IMR-90 (cell line): ENCODE data around the gene COQ8A. TPM values are rescaled to one million over a fixed set of nuclear protein-coding genes. Genes with fewer than 3 reads are reported as not detected.

Experiments
- ATAC-seq: fragments of 200-7000 bp; cut with Tn5 transposase; 2 replicates; pipeline ENCODE4 v1.9.1; 2020; ENCODE audit warnings: low read depth, mild to moderate bottlenecking, moderate library complexity
- BruUV-seq: library from RNA; stranded (reverse); fragments of 400-500 nt; replicated peaks from 2 replicates; lab custom pipeline; 2021; lab: Mats Ljungman, UMichigan
- CTCF ChIA-PET: fragments of 300-600 bp; formaldehyde crosslinking; extraction: SDS; loops from one replicate; lab custom pipeline; 2021; ENCODE audit warnings: antibody characterized with exemption; lab: Yijun Ruan, JAX
- POLR2A ChIA-PET: fragments of 300-600 bp; sonication (Branson Sonifier 250); formaldehyde crosslinking; loops from one replicate; lab custom pipeline; 2022; ENCODE audit warnings: antibody characterized with exemption; ENCODE audit not compliant: unreplicated experiment; lab: Charles Lee
- DNase-seq: peaks from one replicate; pipeline ENCODE4 v3.0.0; 2013
- H2AFZ ChIP-seq: replicated peaks from 2 replicates; pipeline ENCODE3; 2013; ENCODE audit warnings: low read length, mild to moderate bottlenecking; ENCODE audit not compliant: poor library complexity
- H2AK5ac ChIP-seq: 2 replicates; pipeline ENCODE4 v1.6.1; 2013; ENCODE audit warnings: low read depth, low read length, inconsistent platforms
- H2AK9ac ChIP-seq: replicated peaks from 2 replicates; pipeline ENCODE3; 2013; ENCODE audit warnings: mild to moderate bottlenecking, low read depth, low read length, moderate library complexity; ENCODE audit not compliant: poor library complexity
- H2BK120ac ChIP-seq: 2 replicates; pipeline ENCODE4 v1.6.1; 2013; ENCODE audit warnings: low read depth, low read length, inconsistent platforms
- H2BK15ac ChIP-seq: 3 replicates; pipeline ENCODE4 v1.6.1; 2013; ENCODE audit warnings: low read depth, low read length, inconsistent platforms
- H2BK20ac ChIP-seq: 2 replicates; pipeline ENCODE4 v1.6.1; 2013; ENCODE audit warnings: low read depth, mild to moderate bottlenecking, inconsistent platforms, low read length, moderate library complexity
- H2BK5ac ChIP-seq: 2 replicates; pipeline ENCODE4 v1.6.1; 2013; ENCODE audit warnings: mild to moderate bottlenecking, low read depth, low read length, inconsistent platforms; ENCODE audit not compliant: poor library complexity, severe bottlenecking
- H3K14ac ChIP-seq: replicated peaks from 2 replicates; pipeline ENCODE4 v1.6.1; 2013; ENCODE audit warnings: low read depth, low read length, inconsistent platforms
- H3K18ac ChIP-seq: 2 replicates; pipeline ENCODE4 v1.6.1; 2013; ENCODE audit warnings: low read depth, low read length, control low read depth
- H3K23ac ChIP-seq: 2 replicates; pipeline ENCODE4 v1.6.1; 2013; ENCODE audit warnings: low read depth, low read length, inconsistent platforms
- H3K27ac ChIP-seq: 2 replicates; pipeline ENCODE4 v1.5.1; 2013; ENCODE audit warnings: mild to moderate bottlenecking, control low read depth, low read length; ENCODE audit not compliant: insufficient read depth
- H3K27me3 ChIP-seq: 2 replicates; pipeline ENCODE4 v1.6.1; 2013; ENCODE audit warnings: low read length; ENCODE audit not compliant: control insufficient read depth, insufficient read depth
- H3K36me3 ChIP-seq: 2 replicates; pipeline ENCODE4 v1.6.1; 2013; ENCODE audit warnings: low read length, mixed read lengths; ENCODE audit not compliant: control insufficient read depth, insufficient read depth
- H3K4ac ChIP-seq: 2 replicates; pipeline ENCODE4 v1.6.1; 2013; ENCODE audit warnings: low read depth, low read length, inconsistent platforms
- H3K4me1 ChIP-seq: 2 replicates; pipeline ENCODE4 v1.6.1; 2013; ENCODE audit warnings: low read length, mixed read lengths; ENCODE audit not compliant: control insufficient read depth, insufficient read depth
- H3K4me2 ChIP-seq: 2 replicates; pipeline ENCODE4 v1.6.1; 2013; ENCODE audit warnings: low read depth, mild to moderate bottlenecking, control low read depth, low read length, moderate library complexity
- H3K4me3 ChIP-seq: 2 replicates; pipeline ENCODE4 v1.5.1; 2013; ENCODE audit warnings: low read depth, mild to moderate bottlenecking, control low read depth, low read length, moderate library complexity; ENCODE audit not compliant: insufficient read depth
- H3K56ac ChIP-seq: 2 replicates; pipeline ENCODE4 v1.6.1; 2013; ENCODE audit warnings: low read length, inconsistent platforms; ENCODE audit not compliant: insufficient read depth; ENCODE audit errors: extremely low read depth
- H3K79me1 ChIP-seq, 2 experiments: 2 replicates each; pipeline ENCODE4 v1.6.1; 2013; ENCODE audit warnings: low read length in 2 of 2, inconsistent platforms in 1 of 2, low read depth in 1 of 2
- H3K9ac ChIP-seq: 2 replicates; pipeline ENCODE4 v1.6.1; 2013; ENCODE audit warnings: low read depth, low read length, control low read depth
- H3K9me1 ChIP-seq: 2 replicates; pipeline ENCODE4 v1.6.1; 2013; ENCODE audit warnings: low read length, inconsistent platforms; ENCODE audit not compliant: insufficient read depth
- H3K9me3 ChIP-seq: 2 replicates; pipeline ENCODE4 v1.6.1; 2013; ENCODE audit warnings: low read length; ENCODE audit not compliant: control insufficient read depth, insufficient read depth
- H4K20me1 ChIP-seq: 2 replicates; pipeline ENCODE4 v1.6.1; 2013; ENCODE audit warnings: low read length, inconsistent platforms; ENCODE audit not compliant: insufficient read depth
- H4K5ac ChIP-seq: 2 replicates; pipeline ENCODE4 v1.6.1; 2013; ENCODE audit warnings: mild to moderate bottlenecking, low read depth, low read length, control low read depth
- H4K8ac ChIP-seq, 2 experiments: 2 replicates each; pipeline ENCODE4 v1.6.1; 2013; ENCODE audit warnings: low read depth in 2 of 2, low read length in 2 of 2, control low read depth in 1 of 2, inconsistent platforms in 1 of 2
- H4K91ac ChIP-seq: 2 replicates; pipeline ENCODE4 v1.6.1; 2013; ENCODE audit warnings: low read depth, low read length, inconsistent platforms; ENCODE audit not compliant: insufficient read depth
- BHLHE40 ChIP-seq: fragments of 150-350 bp; IDR thresholded peaks from 2 replicates; pipeline ENCODE4 v1.6.1; 2016; ENCODE audit warnings: mild to moderate bottlenecking, low read depth, low read length
- CEBPB ChIP-seq: IDR thresholded peaks from 2 replicates; pipeline ENCODE4 v1.6.1; 2012; ENCODE audit warnings: low read depth, low read length, improper control_type of control experiment
- CHD1 ChIP-seq: IDR thresholded peaks from 2 replicates; pipeline ENCODE4 v1.6.1; 2012; ENCODE audit warnings: low read depth, low read length, improper control_type of control experiment
- FOS ChIP-seq: fragments of 150-350 bp; IDR thresholded peaks from 2 replicates; pipeline ENCODE4 v1.6.1; 2016; ENCODE audit warnings: low read depth, low read length
- MAFK ChIP-seq: IDR thresholded peaks from 2 replicates; pipeline ENCODE4 v1.6.1; 2012; ENCODE audit warnings: low read depth, low read length, improper control_type of control experiment
- MAZ ChIP-seq: IDR thresholded peaks from 2 replicates; pipeline ENCODE4 v1.6.1; 2012; ENCODE audit warnings: low read depth, mild to moderate bottlenecking, low read length, improper control_type of control experiment, moderate library complexity, borderline replicate concordance
- MXI1 ChIP-seq: IDR thresholded peaks from 2 replicates; pipeline ENCODE4 v1.6.1; 2012; ENCODE audit warnings: low read depth, mild to moderate bottlenecking, low read length, moderate library complexity, borderline replicate concordance
- NFE2L2 ChIP-seq: fragments of 150-350 bp; IDR thresholded peaks from 2 replicates; pipeline ENCODE4 v1.6.1; 2016; ENCODE audit warnings: low read depth, mild to moderate bottlenecking, low read length
- POLR2A ChIP-seq: IDR thresholded peaks from 2 replicates; pipeline ENCODE4 v1.6.1; 2012; ENCODE audit warnings: mild to moderate bottlenecking, low read depth, low read length
- RAD21 ChIP-seq: IDR thresholded peaks from 2 replicates; pipeline ENCODE4 v1.6.1; 2012; ENCODE audit warnings: low read length, improper control_type of control experiment
- RFX5 ChIP-seq: IDR thresholded peaks from 2 replicates; pipeline ENCODE4 v1.8.0; 2012; ENCODE audit warnings: low read depth, mild to moderate bottlenecking, low read length, moderate library complexity
- SMC3 ChIP-seq: fragments of 150-350 bp; IDR thresholded peaks from 2 replicates; pipeline ENCODE4 v1.6.1; 2016; ENCODE audit warnings: low read depth, mild to moderate bottlenecking, antibody characterized with exemption, low read length, moderate library complexity
- USF2 ChIP-seq: fragments of 150-350 bp; IDR thresholded peaks from 2 replicates; pipeline ENCODE4 v1.6.1; 2017; ENCODE audit warnings: mild to moderate bottlenecking, antibody characterized with exemption, low read length, low read depth
- WGBS, 2 experiments: methylation state at CpG; one replicate each; pipeline versions ENCODE4 v1.1.5 to v1.1.7; 2013; ENCODE audit warnings: missing lambda C conversion rate in 2 of 2; ENCODE audit not compliant: insufficient read length in 1 of 2; ENCODE audit errors: extremely low coverage in 2 of 2; 5-methylcytosine and 5-hydroxymethylcytosine counted together
- dilution Hi-C: fragments of 300-500 bp; cut with HindIII; formaldehyde crosslinking; loops from one replicate; pipeline ENCODE4 v1.14.3; 2018; ENCODE audit warnings: low sequenced_read_pairs; ENCODE audit not compliant: unreplicated experiment
- in situ Hi-C: fragments of 300-500 bp; cut with MboI; formaldehyde crosslinking; loops from 3 replicates; pipeline ENCODE4 v1.14.3; 2019; ENCODE audit warnings: low sequenced_read_pairs, inconsistent platforms, mixed read lengths
- intact Hi-C: fragments of 100-400 bp; cut with micrococcal nuclease; formaldehyde crosslinking; loops from 2 replicates; pipeline ENCODE4 v1.10.0; 2022
- polyA plus RNA-seq, 3 experiments: library from polyadenylated mRNA; depleted of rRNA; stranded (reverse); fragments of >200 nt; gene quantifications; 2 replicates each; pipeline ENCODE4 v1.2.3, GENCODE V29; 2012; ENCODE audit warnings: low replicate concordance in 1 of 3
- total RNA-seq: library from RNA; depleted of rRNA; stranded (reverse); fragments of >200 nt; gene quantifications from 2 replicates; pipeline ENCODE4 v1.2.3, GENCODE V29; 2012

Gene COQ8A
- total and polyA plus RNA-seq, 2 of the 4 experiments (the other 2 are of a cell fraction) = 3.8 to 6.1 TPM

GRCh38 chr1:226994586-226995364 lies 54.7 kb downstream of the COQ8A start:
- no TSS peak for BruUV-seq
- Histone ChIP-seq H2AK5ac (no peak overlapping the region), H2AFZ (no peak overlapping the region), H3K56ac (no peak overlapping the region), H3K4me2 (no peak overlapping the region), H4K8ac (no peak overlapping the region), H3K4me3 (no peak overlapping the region), H3K9me1 (no peaks in the 10 kb centered on the region; the same call in 1 of the 2 replicates), H3K23ac (no peak overlapping the region), H2BK120ac (no peak overlapping the region), H4K91ac (no peak overlapping the region), H2BK5ac (no peak overlapping the region), H3K4me1 (no peaks in the 10 kb centered on the region; the same call in 1 of the 2 replicates), H2AK9ac (no peak overlapping the region), H2BK15ac (no peak overlapping the region), H3K9ac (no peak overlapping the region), H2BK20ac (no peak overlapping the region), H3K9me3 (no peaks in the 10 kb centered on the region), H3K14ac (no peak overlapping the region), H3K4ac (no peak overlapping the region), H3K27me3 (no peaks in the 10 kb centered on the region), H3K18ac (no peak overlapping the region), H4K20me1 (no peaks in the 10 kb centered on the region), H3K27ac (no peak overlapping the region), H4K5ac (no peak overlapping the region), H3K79me1 (no peaks in the 10 kb centered on the region), H3K36me3 (peaks cover 23% of the 10 kb centered on the region)
- ChIA-PET POLR2A (no interaction called here), CTCF (no interaction called here)
- dilution Hi-C loops = no loop called here
- TF ChIP-seq BHLHE40 = no peak
- TF ChIP-seq RAD21 = no peak
- TF ChIP-seq MXI1 = no peak
- TF ChIP-seq CHD1 = no peak
- no peak for TF ChIP-seq MAZ
- TF ChIP-seq SMC3 = no peak
- no peak for TF ChIP-seq RFX5
- no peak for TF ChIP-seq MAFK
- TF ChIP-seq CEBPB = no peak
- no peak for TF ChIP-seq POLR2A
- TF ChIP-seq NFE2L2 = no peak
- no peak for TF ChIP-seq FOS
- no peak for TF ChIP-seq USF2
- WGBS, 2 experiments = 91% methylated on average over 10 of the region's 18 CpGs; no CpG with 5 or more reads in 1 of the 2 experiments
- DNase-seq = no peak
- in situ Hi-C loops = no loop called here
- no peak for ATAC-seq
- intact Hi-C loops = loop anchor here (5.0 kb wide), 1 partner anchor 443 kb away; no protein-coding TSS in a partner anchor
